Measurements from ENCODE around the gene SEZ6. TPM values are rescaled to one million over a fixed set of nuclear protein-coding genes. Genes with fewer than 3 reads are reported as not detected.

Gene SEZ6
- polyA plus RNA-seq, 2 of the 4 experiments (the other 2 are of a cell fraction), result not detected

GRCh38 chr17:28950017-28950751 is 55.6 kb downstream of the SEZ6 start:
- H3K4me1 ChIP-seq, result peaks cover 29% of the 10 kb centered on the region
- peak overlapping the region; percentile 84 for H3K4me2 ChIP-seq
- H3K27ac ChIP-seq, result peak overlapping the region; percentile 86 to 98
- FAIRE-seq, result no peak
- no peak for TF ChIP-seq BCL3 (IDR thresholded peaks at IDR 0.05)
- TF ChIP-seq REST (IDR thresholded peaks at IDR 0.05), result no peak
- TF ChIP-seq PBX3 (IDR thresholded peaks at IDR 0.05), result 0 out of 2 replicates have a peak, but pooled peaks have one; percentile 33
- no peak for TF ChIP-seq CHD2 (IDR thresholded peaks at IDR 0.05; ENCODE audit: low read length, partially characterized antibody)
- TF ChIP-seq POLR2A (IDR thresholded peaks at IDR 0.05; ENCODE audit: low read length), result peak; percentile 6; the same call in 1 of the 2 replicates
- peak; percentile 63; the same call in 1 of the 2 replicates for TF ChIP-seq RNF2 (IDR thresholded peaks at IDR 0.05; ENCODE audit: borderline replicate concordance, low read depth)
- TF ChIP-seq HOXA7 (CRISPR knock-in tag; IDR thresholded peaks at IDR 0.05), result no peak
- TF ChIP-seq EHF (CRISPR knock-in tag; IDR thresholded peaks at IDR 0.05), result no peak
- TF ChIP-seq ZNF302 (CRISPR knock-in tag; IDR thresholded peaks at IDR 0.05), result no peak
- TF ChIP-seq ATOH8 (CRISPR knock-in tag; IDR thresholded peaks at IDR 0.05; ENCODE audit: low read depth), result no peak
- 0 out of 2 replicates have a peak, but pooled peaks have one; percentile 27 for TF ChIP-seq GATA3 (IDR thresholded peaks at IDR 0.05; ENCODE audit: borderline replicate concordance)
- H3K9me3 ChIP-seq, result no peaks in the 10 kb centered on the region
- WGBS (ENCODE audit: missing lambda C conversion rate), result 2% methylated on average over 43 of the region's 43 CpGs
- peak; percentile 0 to 3; a peak in 3 of 6 replicates for ATAC-seq
- peak overlapping the region; percentile 71 for H3K4me3 ChIP-seq
- ChIA-PET POLR2A (interaction anchor here (0.9 to 5.6 kb wide), 7 partner anchors 12 to 231 kb away, joined by 3 to 89 read pairs (median 4); partner anchors contain the start of genes MYO18A, NEK8, RPL23A and TLCD1), CTCF (interaction anchor here (0.5 to 7.7 kb wide), 17 partner anchors 9 to 223 kb away, joined by 3 to 132 read pairs (median 6); partner anchors contain the start of genes FAM222B, NEK8 and TLCD1)
- DNase-seq (ENCODE audit: low read depth in 1 of 2, low spot score in 1 of 2), result peak; percentile 48 to 64

GRCh38 chr17:28949185-28950016 is 56.4 kb downstream of the SEZ6 start:
- ChIA-PET CTCF (interaction anchor here (0.6 to 7.7 kb wide), 19 partner anchors 9 to 222 kb away, joined by 3 to 132 read pairs (median 6); partner anchors contain the start of genes FAM222B, NEK8 and TLCD1), POLR2A (interaction anchor here (0.8 to 5.6 kb wide), 10 partner anchors 9 to 231 kb away, joined by 3 to 89 read pairs (median 4); partner anchors contain the start of genes MYO18A, NEK8, RPL23A and TLCD1)
- ATAC-seq, result peak; percentile 8 to 15; a peak in 2 of 6 replicates
- Histone ChIP-seq H3K9me3 (no peaks in the 10 kb centered on the region), H3K4me2 (peak overlapping the region; percentile 84), H3K4me1 (peaks cover 29% of the 10 kb centered on the region), H3K4me3 (peak overlapping the region; percentile 71), H3K27ac (peak overlapping the region; percentile 86 to 98)
- FAIRE-seq, result no peak
- DNase-seq (ENCODE audit: low read depth in 1 of 2, low spot score in 1 of 2), result peak; percentile 48
- 1% methylated on average over 45 of the region's 61 CpGs for WGBS (ENCODE audit: missing lambda C conversion rate)
- TF ChIP-seq ESRRA (IDR thresholded peaks at IDR 0.05; ENCODE audit: borderline replicate concordance, low read length) (no peak), KDM1A (IDR thresholded peaks at IDR 0.05; ENCODE audit: low read depth) (no peak), CEBPB (IDR thresholded peaks at IDR 0.05) (peak; percentile 45 to 63; a peak in 2 of 4 replicates), PBX3 (IDR thresholded peaks at IDR 0.05) (no peak), JUN (IDR thresholded peaks at IDR 0.05) (peak; percentile 66 to 71; a peak in 4 of 5 replicates), USF2 (IDR thresholded peaks at IDR 0.05) (no peak), CTCF (IDR thresholded peaks at IDR 0.05) (no peak), ELK1 (IDR thresholded peaks at IDR 0.05; ENCODE audit: low read depth, low read length) (no peak)
